GM12864 (cell line): ENCODE results near the gene TMEM19.

ENCODE experiments used
- DNase-seq: peaks from one replicate; pipeline ENCODE4 v3.0.0-alpha.2; 2011; ENCODE audit warnings: low read depth
- H3K4me3 ChIP-seq: 2 replicates; pipeline ENCODE4 v1.5.1; 2011; ENCODE audit warnings: mild to moderate bottlenecking, low read depth, low read length, control low read depth
- TF ChIP-seq, protein P1 (sequence below): IDR thresholded peaks from 2 replicates; pipeline ENCODE4 v1.5.1; 2011; ENCODE audit warnings: low read depth, mild to moderate bottlenecking, moderate library complexity, low read length, control low read depth, inconsistent platforms; ENCODE audit errors: missing control alignments

The TMEM19 gene

GRCh38 chr12:71710276-71711125 lies 24.6 kb downstream of the TMEM19 start:
- TF ChIP-seq, protein P1, sequence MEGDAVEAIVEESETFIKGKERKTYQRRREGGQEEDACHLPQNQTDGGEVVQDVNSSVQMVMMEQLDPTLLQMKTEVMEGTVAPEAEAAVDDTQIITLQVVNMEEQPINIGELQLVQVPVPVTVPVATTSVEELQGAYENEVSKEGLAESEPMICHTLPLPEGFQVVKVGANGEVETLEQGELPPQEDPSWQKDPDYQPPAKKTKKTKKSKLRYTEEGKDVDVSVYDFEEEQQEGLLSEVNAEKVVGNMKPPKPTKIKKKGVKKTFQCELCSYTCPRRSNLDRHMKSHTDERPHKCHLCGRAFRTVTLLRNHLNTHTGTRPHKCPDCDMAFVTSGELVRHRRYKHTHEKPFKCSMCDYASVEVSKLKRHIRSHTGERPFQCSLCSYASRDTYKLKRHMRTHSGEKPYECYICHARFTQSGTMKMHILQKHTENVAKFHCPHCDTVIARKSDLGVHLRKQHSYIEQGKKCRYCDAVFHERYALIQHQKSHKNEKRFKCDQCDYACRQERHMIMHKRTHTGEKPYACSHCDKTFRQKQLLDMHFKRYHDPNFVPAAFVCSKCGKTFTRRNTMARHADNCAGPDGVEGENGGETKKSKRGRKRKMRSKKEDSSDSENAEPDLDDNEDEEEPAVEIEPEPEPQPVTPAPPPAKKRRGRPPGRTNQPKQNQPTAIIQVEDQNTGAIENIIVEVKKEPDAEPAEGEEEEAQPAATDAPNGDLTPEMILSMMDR: no peak
- DNase-seq: no peak
- no peak overlapping the region for H3K4me3 ChIP-seq

- TF ChIP-seq, protein P1: no peak
- no peak overlapping the region for H3K4me3 ChIP-seq
- DNase-seq: no peak
Observed at GRCh38 chr12:71718611-71719010, 32.7 kb downstream of the TMEM19 start.

DNA sequence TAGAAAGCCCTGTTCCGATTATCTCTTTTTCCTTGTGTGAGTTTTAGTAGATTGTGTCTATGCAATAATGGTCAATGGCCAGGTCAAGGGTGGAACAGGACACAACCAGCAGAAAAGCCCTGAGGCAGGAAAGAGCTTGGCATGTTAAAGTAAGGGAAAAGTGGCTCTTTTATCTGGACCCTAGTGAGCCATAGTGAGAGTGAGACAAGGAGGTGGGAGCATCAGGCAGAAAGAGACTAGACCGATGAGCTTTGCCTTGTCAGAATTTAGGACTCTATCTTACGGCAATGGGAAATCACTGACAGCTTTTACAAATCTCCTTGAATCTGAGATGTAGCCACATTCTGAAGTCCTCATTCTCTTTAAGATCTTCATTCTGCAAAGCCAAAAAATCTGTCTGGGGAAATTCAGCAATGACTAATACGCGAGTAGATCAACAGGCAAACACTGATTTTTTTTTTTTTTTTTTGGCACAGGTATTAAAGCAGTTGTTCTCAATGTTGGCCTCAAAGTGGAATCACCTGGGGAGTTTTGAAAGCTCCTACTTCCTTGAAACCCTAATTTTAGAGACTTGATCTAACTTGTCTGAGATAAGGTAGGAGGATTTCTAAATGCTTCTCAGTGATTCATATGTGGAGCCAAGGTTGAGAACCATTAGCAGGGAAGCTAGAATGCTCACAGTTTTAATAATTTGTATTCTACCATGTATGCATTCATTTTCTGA lies 33.9 kb downstream of the TMEM19 start:
- H3K4me3 ChIP-seq: no peak overlapping the region
- TF ChIP-seq, protein P1: no peak
- DNase-seq: no peak

GRCh38 chr12:71721783-71722505 lies 36.1 kb downstream of the TMEM19 start:
- TF ChIP-seq, protein P1: no peak
- DNase-seq: no peak
- H3K4me3 ChIP-seq: no peak overlapping the region

DNA sequence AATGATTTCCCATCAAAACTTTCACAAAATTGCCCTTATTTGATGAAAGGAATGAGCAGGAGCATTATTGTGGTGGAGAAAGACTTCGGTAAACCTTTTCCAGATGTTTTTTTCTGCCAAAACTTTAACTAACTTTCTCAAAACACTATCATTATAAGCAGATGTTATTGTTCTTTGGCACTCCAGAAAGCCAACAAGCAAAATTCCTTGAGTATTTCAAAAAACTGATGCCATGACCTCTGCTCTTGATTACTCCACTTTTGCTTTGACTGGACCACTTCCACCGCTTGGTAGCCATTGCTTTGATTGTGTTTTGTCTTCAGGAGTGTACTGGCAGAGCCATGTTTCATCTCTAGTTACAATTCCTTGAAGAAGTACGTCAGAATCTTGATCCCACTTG lies 39.1 kb downstream of the TMEM19 start:
- no peak for DNase-seq
- TF ChIP-seq, protein P1: no peak
- no peak overlapping the region for H3K4me3 ChIP-seq

DNA sequence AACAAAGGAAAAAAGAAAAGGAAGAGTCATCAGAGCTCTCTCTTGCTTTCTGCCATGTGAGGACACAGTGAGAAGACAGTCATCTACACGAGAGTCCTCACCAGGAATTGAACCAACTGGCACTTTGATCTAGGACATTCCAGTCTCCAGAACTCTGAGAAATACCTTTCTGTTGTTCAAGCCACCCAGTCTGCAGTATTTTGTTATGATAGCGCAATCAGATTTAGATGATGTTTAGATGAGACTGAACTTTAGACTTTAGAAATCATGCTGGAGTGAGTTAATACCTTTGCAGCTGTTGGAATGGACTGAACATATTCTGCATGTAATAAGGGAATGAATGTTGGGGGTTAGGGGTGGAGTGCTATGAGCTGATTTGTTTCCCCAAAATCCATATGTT lies 40.7 kb downstream of the TMEM19 start:
- no peak overlapping the region for H3K4me3 ChIP-seq
- TF ChIP-seq, protein P1: no peak
- no peak for DNase-seq
